Ovary (tissue), 3 donors: ENCODE data around the gene BTF3.

Source experiments
- POLR2A ChIP-seq: fragments of 450-650 bp; IDR thresholded peaks from one replicate; pipeline ENCODE4 v1.6.1; 2017; ENCODE audit warnings: antibody characterized with exemption, mild to moderate bottlenecking, moderate library complexity
- TF ChIP-seq, protein P1 (sequence below), 3 donors: fragments of 450-650 bp in 2 of 3; fragments of 200-600 bp in 1 of 3; IDR thresholded peaks; one replicate each; pipeline versions ENCODE4 v1.5.1 to v1.8.0; 2016 to 2022; ENCODE audit warnings: antibody characterized with exemption in 3 of 3, mild to moderate bottlenecking in 1 of 3
- donor health status: DM: no; HTN: no; CAD: no.

DNA sequence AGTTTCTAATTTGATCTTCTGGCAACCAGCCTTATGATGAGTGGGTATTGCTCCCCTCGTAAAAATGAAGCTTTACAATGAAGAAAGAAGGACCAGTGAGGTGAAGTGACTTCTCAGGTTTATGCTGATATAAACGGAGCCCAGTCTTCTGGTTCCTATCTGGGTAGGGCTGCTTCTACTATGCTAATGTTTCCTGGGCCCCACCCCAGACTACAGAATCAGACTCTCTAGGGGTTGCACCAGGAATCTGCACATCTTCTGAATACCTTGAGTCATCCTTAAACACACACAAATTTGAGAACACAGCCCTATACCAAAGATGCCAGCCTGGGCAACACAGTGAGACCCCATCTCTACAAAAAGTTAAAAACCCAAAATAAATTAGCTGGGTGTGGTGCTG, 16.2 kb downstream of the BTF3 start:
- TF ChIP-seq, protein P1, sequence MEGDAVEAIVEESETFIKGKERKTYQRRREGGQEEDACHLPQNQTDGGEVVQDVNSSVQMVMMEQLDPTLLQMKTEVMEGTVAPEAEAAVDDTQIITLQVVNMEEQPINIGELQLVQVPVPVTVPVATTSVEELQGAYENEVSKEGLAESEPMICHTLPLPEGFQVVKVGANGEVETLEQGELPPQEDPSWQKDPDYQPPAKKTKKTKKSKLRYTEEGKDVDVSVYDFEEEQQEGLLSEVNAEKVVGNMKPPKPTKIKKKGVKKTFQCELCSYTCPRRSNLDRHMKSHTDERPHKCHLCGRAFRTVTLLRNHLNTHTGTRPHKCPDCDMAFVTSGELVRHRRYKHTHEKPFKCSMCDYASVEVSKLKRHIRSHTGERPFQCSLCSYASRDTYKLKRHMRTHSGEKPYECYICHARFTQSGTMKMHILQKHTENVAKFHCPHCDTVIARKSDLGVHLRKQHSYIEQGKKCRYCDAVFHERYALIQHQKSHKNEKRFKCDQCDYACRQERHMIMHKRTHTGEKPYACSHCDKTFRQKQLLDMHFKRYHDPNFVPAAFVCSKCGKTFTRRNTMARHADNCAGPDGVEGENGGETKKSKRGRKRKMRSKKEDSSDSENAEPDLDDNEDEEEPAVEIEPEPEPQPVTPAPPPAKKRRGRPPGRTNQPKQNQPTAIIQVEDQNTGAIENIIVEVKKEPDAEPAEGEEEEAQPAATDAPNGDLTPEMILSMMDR (IDR thresholded peaks at IDR 0.05), result no peak
- TF ChIP-seq POLR2A, result no peak
